Activated CD4-positive, alpha-beta T cell treated with anti-CD3 and anti-CD28 coated beads, Interleukin-2, amount 10 ng/mL, durations not matched to agents 24 days and 14 days (primary cell): ENCODE results near the gene ITGBL1. TPM values are rescaled to one million over a fixed set of nuclear protein-coding genes. Genes with fewer than 3 reads are reported as not detected.
A peak's percentile ranks its signal among the peaks of the same experiment; 100 is the strongest.

Experiments
- DNase-seq: peaks from one replicate; pipeline ENCODE4 v3.0.0; 2022
- H3K27ac Mint-ChIP-seq: one replicate; pipeline ENCODE4 v1.8.0; 2022; ENCODE audit warnings: mild to moderate bottlenecking, mixed read lengths
- H3K27me3 Mint-ChIP-seq: one replicate; pipeline ENCODE4 v1.8.0; 2022; ENCODE audit warnings: mixed read lengths
- H3K36me3 Mint-ChIP-seq: one replicate; pipeline ENCODE4 v1.8.0; 2022; ENCODE audit warnings: low read depth, mild to moderate bottlenecking, mixed read lengths
- H3K4me1 Mint-ChIP-seq: one replicate; pipeline ENCODE4 v1.8.0; 2021; ENCODE audit warnings: mixed read lengths
- H3K4me3 Mint-ChIP-seq: one replicate; pipeline ENCODE4 v1.8.0; 2022; ENCODE audit warnings: mild to moderate bottlenecking, moderate library complexity, mixed read lengths
- H3K9me3 Mint-ChIP-seq: one replicate; pipeline ENCODE4 v1.8.0; 2021; ENCODE audit warnings: mixed read lengths
- intact Hi-C: fragments of 100-400 bp; cut with micrococcal nuclease; formaldehyde crosslinking; loops from one replicate; pipeline ENCODE4 v1.15.1; 2023
- total RNA-seq: library from RNA; stranded (reverse); gene quantifications from 2 replicates; pipeline ENCODE4 v1.2.3, GENCODE V29; 2022

Gene ITGBL1
- total RNA-seq, 1 donor from 2014 or later, result not detected

DNA sequence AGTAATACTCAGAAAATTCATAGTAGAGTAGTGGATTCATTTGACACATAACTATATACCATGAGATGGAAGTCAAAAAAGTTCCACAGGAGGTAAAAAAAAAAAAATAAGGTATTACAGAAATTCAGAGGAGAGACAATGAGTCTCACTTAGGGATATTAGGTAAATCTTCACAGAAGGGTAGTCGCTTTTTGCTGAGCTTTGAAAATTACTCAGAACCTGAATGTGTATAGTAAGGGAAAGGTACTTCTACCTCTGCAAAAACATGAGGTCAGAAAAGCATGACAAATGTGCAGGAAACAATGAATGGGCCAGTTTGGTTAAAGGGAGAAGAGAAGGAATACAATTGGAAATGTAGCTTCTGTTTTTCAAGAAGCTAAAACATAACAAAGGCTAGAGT is 250.6 kb downstream of the ITGBL1 start:
- Mint-ChIP-seq H3K36me3 (no peaks in the 10 kb centered on the region), H3K27me3 (no peaks in the 10 kb centered on the region), H3K4me3 (no peak overlapping the region), H3K9me3 (no peaks in the 10 kb centered on the region), H3K4me1 (peaks cover 2% of the 10 kb centered on the region), H3K27ac (no peak overlapping the region)
- no peak for DNase-seq
- intact Hi-C loops, result no loop called here

DNA sequence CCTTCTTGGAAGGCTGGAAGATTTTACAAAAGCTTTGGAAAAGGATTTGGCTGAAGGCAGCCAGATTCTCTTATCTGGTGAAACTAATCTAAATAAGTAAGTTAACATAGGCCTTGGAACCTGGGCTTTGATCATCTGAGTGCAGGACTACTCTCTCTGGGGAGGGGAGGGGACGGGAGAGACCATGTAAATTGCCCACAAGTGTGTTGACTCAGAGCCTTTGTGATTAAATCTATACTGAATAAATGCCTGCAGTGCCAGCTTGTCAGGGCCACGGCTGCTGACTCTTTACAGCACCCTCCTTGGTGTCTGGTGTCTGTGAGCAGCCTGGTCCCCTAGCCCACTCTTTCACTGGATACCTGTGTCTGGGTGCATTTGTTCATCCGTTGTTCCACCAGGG is 251.4 kb downstream of the ITGBL1 start:
- no peaks in the 10 kb centered on the region for H3K9me3 Mint-ChIP-seq
- no peaks in the 10 kb centered on the region for H3K27me3 Mint-ChIP-seq
- intact Hi-C loops, result no loop called here
- no peaks in the 10 kb centered on the region for H3K36me3 Mint-ChIP-seq
- H3K4me3 Mint-ChIP-seq, result no peak overlapping the region
- H3K4me1 Mint-ChIP-seq, result peaks cover 2% of the 10 kb centered on the region
- no peak overlapping the region for H3K27ac Mint-ChIP-seq
- DNase-seq, result no peak

DNA sequence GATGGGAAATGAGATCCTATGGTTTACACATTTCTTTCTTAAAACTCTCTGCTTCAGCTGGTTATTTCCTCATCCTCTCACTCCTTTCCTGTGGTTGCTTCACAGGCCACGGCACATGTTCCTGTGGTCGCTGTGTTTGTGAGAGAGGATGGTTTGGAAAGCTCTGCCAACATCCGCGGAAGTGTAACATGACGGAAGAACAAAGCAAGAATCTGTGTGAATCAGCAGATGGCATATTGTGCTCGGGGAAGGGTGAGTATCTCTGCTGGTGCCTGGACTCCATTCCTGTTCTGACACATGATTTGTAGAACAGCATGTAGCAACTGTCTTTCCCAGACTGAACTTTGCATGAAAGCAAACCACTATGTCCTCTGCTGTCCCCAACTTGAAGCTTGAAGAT is 254.2 kb downstream of the ITGBL1 start:
- Mint-ChIP-seq H3K27me3 (no peaks in the 10 kb centered on the region), H3K4me1 (peaks cover 2% of the 10 kb centered on the region), H3K9me3 (no peaks in the 10 kb centered on the region), H3K36me3 (no peaks in the 10 kb centered on the region), H3K27ac (no peak overlapping the region), H3K4me3 (no peak overlapping the region)
- DNase-seq, result no peak
- intact Hi-C loops, result no loop called here

DNA sequence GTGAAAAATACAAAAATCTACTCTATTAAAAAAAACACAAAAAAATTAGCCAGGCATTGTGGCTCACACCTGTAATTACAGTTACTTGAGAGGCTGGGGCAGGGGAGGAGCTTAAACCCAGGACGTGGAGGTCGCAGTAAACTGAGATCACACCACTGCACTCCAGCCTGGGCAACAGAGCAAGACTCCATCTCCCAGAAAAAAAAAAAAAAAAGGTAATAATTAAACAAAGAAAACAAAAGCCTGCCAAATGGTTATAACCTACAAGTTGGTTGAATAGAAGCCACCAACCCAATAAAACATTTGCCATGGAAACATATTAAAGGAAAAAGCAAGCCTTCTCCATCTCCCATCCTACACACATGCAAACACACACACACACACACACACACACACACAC is 255.2 kb downstream of the ITGBL1 start:
- H3K27ac Mint-ChIP-seq, result no peak overlapping the region
- peaks cover 2% of the 10 kb centered on the region for H3K4me1 Mint-ChIP-seq
- no peaks in the 10 kb centered on the region for H3K9me3 Mint-ChIP-seq
- DNase-seq, result no peak
- H3K4me3 Mint-ChIP-seq, result no peak overlapping the region
- no peaks in the 10 kb centered on the region for H3K36me3 Mint-ChIP-seq
- no peaks in the 10 kb centered on the region for H3K27me3 Mint-ChIP-seq
- intact Hi-C loops, result no loop called here

DNA sequence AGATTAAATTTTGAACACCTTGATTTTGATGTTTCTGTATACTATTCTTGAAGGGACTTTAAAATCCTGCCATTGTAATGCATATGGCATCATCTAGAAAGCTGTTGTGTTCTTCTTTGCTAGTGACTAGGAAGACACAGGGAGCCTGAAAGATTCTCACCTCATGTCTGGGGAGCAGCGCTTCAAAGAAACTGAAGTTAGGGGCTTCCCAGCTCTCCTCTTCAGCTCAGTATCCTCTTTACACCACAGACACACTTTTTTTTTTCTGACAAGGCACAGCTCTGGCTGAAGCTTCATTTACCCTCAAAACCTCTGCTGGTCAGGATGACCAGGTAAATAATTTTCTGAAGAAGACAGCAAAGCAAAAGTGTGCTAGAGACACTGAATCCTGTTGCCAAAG is 255.6 kb downstream of the ITGBL1 start:
- H3K27ac Mint-ChIP-seq, result no peak overlapping the region
- no peak for DNase-seq
- H3K4me3 Mint-ChIP-seq, result no peak overlapping the region
- H3K27me3 Mint-ChIP-seq, result no peaks in the 10 kb centered on the region
- intact Hi-C loops, result no loop called here
- H3K4me1 Mint-ChIP-seq, result peaks cover 2% of the 10 kb centered on the region
- H3K36me3 Mint-ChIP-seq, result no peaks in the 10 kb centered on the region
- no peaks in the 10 kb centered on the region for H3K9me3 Mint-ChIP-seq

DNA sequence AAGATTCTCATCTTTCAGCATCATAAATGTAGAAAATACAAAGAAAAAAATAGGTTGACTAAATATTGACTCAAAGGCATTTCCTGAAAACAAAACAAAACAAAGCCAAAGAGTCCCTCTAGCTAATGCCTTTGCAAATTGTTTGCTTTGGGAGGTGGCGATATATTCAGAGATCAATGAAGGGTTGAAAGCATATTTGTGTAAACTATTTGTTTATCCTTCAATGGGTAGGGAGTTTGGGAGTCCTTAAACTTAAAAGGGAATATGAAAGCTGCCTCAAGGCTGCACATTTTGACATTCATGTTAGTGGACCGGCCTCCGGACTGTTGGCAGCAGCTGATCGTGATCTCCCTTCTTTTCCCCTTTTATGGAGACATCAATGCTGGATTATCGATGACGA is 257.5 kb downstream of the ITGBL1 start:
- no peak overlapping the region for H3K27ac Mint-ChIP-seq
- no peak overlapping the region for H3K4me3 Mint-ChIP-seq
- DNase-seq, result no peak
- peaks cover 2% of the 10 kb centered on the region for H3K4me1 Mint-ChIP-seq
- no peaks in the 10 kb centered on the region for H3K36me3 Mint-ChIP-seq
- intact Hi-C loops, result no loop called here
- H3K27me3 Mint-ChIP-seq, result no peaks in the 10 kb centered on the region
- H3K9me3 Mint-ChIP-seq, result no peaks in the 10 kb centered on the region

DNA sequence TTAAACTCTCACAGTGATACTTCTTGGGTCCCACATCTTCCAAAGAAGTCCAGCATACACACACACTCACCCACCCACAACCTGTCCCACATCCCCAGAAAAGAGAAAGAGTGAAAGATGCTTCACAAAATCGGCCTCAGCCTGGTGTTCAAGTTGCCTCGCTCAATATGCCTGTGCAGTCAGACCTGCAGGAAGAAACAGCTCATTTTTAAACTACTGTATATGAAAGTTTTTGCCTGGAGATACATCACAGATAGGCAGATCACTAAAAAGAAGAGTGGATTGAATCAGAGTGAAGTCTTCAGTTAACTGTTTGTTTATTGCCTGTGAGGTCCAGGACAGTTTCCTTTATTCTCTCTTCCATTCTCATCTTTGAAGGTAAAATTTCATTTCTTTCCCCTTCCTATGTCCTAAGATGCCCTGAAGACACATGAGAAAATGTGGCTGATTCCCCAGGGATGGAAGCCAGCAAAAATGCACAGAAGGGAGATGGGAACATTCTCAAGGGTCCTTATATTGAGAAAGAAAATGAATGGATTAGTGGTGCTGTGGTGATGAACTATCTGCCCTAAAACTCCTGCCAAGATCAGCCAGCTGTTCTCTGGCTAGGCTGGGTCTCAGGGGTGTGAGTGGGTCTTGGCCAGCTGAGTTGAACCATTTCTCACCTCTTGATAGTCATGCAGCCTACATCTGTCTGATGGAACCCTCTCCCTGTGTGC is 259.0 kb downstream of the ITGBL1 start:
- no peaks in the 10 kb centered on the region for H3K9me3 Mint-ChIP-seq
- H3K27me3 Mint-ChIP-seq, result no peaks in the 10 kb centered on the region
- DNase-seq, result no peak
- intact Hi-C loops, result no loop called here
- H3K27ac Mint-ChIP-seq, result no peak overlapping the region
- no peak overlapping the region for H3K4me3 Mint-ChIP-seq
- H3K4me1 Mint-ChIP-seq, result peaks cover 2% of the 10 kb centered on the region
- H3K36me3 Mint-ChIP-seq, result no peaks in the 10 kb centered on the region

DNA sequence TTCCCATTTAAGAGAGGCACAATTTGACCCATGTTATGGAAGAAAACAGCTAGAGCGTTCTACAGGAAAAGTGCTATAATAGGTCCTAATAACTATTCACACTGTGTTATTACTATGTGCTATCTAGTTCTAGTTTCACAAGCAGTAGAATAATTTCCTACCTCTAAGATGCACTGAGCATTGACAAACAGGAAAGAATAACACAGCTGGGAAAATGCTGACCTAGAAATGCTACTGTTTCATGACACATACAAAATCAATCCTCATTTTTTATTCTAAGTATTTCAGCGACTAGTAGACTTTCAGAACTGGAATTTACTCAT is 259.5 kb downstream of the ITGBL1 start:
- H3K9me3 Mint-ChIP-seq, result no peaks in the 10 kb centered on the region
- H3K4me3 Mint-ChIP-seq, result no peak overlapping the region
- no peaks in the 10 kb centered on the region for H3K4me1 Mint-ChIP-seq
- H3K27me3 Mint-ChIP-seq, result no peaks in the 10 kb centered on the region
- no peaks in the 10 kb centered on the region for H3K36me3 Mint-ChIP-seq
- intact Hi-C loops, result no loop called here
- peak; percentile 6 for DNase-seq
- no peak overlapping the region for H3K27ac Mint-ChIP-seq

DNA sequence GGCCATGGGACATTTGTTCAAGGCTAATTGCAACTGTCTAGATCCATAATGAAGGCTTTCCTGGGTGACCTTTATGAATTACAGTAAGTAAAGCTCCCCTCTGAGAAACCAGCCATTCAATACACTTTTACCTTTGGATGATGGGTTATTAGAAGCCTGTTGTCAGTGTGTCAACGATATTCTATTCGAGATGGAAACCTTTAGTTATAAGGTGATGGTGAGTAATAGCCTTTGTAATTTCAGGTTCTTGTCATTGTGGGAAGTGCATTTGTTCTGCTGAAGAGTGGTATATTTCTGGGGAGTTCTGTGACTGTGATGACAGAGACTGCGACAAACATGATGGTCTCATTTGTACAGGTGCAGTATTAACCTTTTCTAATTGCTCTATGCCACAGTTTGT is 261.7 kb downstream of the ITGBL1 start:
- H3K4me1 Mint-ChIP-seq, result no peaks in the 10 kb centered on the region
- no peaks in the 10 kb centered on the region for H3K36me3 Mint-ChIP-seq
- intact Hi-C loops, result no loop called here
- no peaks in the 10 kb centered on the region for H3K9me3 Mint-ChIP-seq
- DNase-seq, result no peak
- no peak overlapping the region for H3K27ac Mint-ChIP-seq
- H3K4me3 Mint-ChIP-seq, result no peak overlapping the region
- H3K27me3 Mint-ChIP-seq, result no peaks in the 10 kb centered on the region

DNA sequence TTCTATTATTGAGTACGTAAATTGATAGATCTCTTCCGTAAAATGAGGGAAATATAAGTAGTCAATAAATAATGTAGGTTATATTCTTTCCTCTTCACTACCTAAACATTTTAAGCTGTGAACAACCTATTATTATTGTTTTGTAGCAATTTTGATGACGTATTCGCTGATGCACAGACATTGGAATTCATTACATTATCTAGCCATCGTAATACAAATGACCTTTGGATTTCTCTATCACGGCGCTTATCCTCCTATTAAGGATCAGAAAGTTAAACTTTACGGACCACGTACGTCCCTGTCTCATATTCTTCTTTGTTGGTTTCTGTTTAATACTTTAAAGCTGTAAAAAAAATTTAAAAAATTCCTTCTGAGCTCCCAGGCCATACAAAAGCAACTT is 264.9 kb downstream of the ITGBL1 start:
- no peak for DNase-seq
- no peak overlapping the region for H3K27ac Mint-ChIP-seq
- no peaks in the 10 kb centered on the region for H3K4me1 Mint-ChIP-seq
- no peaks in the 10 kb centered on the region for H3K27me3 Mint-ChIP-seq
- H3K4me3 Mint-ChIP-seq, result no peak overlapping the region
- no peaks in the 10 kb centered on the region for H3K36me3 Mint-ChIP-seq
- no peaks in the 10 kb centered on the region for H3K9me3 Mint-ChIP-seq
- intact Hi-C loops, result no loop called here

DNA sequence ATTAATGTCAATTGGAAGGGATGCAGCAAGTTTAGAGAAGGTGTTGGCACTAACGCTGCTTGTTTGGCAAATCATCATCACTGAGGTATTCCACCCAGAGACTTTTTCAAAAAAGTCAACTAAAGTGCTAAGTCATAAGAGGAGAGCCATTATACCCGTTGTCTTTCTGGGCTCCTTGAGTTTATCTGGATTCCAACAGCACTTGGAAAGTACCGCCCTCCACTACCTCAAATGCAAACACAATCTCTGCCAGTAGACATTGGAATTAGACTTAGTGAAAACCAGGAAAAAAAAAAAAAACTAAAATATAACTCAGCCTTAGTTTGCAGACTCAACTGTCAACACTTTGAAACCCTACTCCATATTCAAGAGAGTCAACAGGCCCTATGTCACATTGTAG is 266.0 kb downstream of the ITGBL1 start:
- Mint-ChIP-seq H3K9me3 (no peaks in the 10 kb centered on the region), H3K27ac (no peak overlapping the region), H3K27me3 (no peaks in the 10 kb centered on the region), H3K36me3 (no peaks in the 10 kb centered on the region), H3K4me3 (no peak overlapping the region), H3K4me1 (no peaks in the 10 kb centered on the region)
- intact Hi-C loops, result no loop called here
- DNase-seq, result no peak

DNA sequence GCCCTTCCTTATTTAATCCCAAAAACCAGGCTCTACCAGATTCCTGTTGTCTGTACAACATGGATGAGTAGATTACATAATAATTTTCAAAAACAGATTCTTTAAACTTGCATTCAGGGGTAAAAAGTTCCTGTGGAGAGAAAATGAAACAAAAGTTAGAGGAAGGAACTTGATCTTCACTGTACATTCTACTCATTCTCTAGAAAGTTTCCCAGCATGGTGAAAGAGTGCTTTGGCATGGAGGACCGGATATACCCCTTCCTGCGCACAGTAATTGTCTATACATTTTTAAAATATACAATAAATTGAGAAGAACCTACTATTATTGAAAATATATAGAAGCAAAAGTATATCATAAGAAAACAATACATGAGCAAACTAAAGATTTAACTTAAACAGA is 274.2 kb downstream of the ITGBL1 start:
- intact Hi-C loops, result no loop called here
- Mint-ChIP-seq H3K4me3 (no peak overlapping the region), H3K27ac (no peak overlapping the region), H3K4me1 (no peaks in the 10 kb centered on the region), H3K36me3 (no peaks in the 10 kb centered on the region), H3K9me3 (no peaks in the 10 kb centered on the region), H3K27me3 (no peaks in the 10 kb centered on the region)
- no peak for DNase-seq

DNA sequence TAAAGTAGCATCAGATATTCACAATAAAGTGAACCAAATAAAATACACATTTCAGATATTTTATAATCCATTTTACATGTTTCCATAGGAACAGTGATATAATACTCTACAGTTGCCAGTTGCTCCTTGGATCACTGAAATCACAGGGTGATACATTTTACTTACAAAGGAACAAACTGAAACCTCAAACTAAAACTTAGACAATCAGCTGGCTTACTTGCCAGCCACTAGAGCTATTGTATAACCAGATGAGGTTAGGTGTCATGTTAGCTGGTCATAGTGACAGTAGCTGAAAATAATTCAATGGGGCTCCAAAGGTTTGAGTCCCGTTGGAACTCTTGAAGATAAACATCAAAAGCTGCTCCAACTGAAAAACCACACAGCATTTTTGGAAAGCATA is 274.6 kb downstream of the ITGBL1 start:
- Mint-ChIP-seq H3K36me3 (no peaks in the 10 kb centered on the region), H3K27me3 (no peaks in the 10 kb centered on the region), H3K4me1 (no peaks in the 10 kb centered on the region), H3K9me3 (no peaks in the 10 kb centered on the region), H3K27ac (no peak overlapping the region), H3K4me3 (no peak overlapping the region)
- intact Hi-C loops, result no loop called here
- DNase-seq, result no peak

DNA sequence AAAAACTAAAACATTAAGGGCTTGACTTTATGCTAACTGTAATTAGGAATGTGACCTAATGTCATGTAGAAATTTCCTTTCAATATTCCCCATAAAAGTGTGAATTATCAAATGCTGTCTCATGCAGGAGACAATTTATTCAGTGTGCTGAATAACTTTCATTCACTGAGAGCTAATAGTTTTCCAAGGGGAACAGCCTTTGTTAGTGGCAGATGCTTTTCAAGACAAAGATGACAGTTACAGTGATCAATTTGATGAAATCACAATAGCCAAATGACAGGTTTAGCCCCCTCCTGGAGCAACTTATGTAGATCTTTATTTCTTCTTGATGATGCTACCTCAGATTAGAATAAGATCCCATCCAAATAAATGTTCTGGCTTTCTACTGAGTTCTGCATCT is 275.5 kb downstream of the ITGBL1 start:
- no peak overlapping the region for H3K4me3 Mint-ChIP-seq
- intact Hi-C loops, result no loop called here
- DNase-seq, result no peak
- no peaks in the 10 kb centered on the region for H3K9me3 Mint-ChIP-seq
- no peaks in the 10 kb centered on the region for H3K27me3 Mint-ChIP-seq
- no peaks in the 10 kb centered on the region for H3K4me1 Mint-ChIP-seq
- H3K27ac Mint-ChIP-seq, result no peak overlapping the region
- no peaks in the 10 kb centered on the region for H3K36me3 Mint-ChIP-seq

DNA sequence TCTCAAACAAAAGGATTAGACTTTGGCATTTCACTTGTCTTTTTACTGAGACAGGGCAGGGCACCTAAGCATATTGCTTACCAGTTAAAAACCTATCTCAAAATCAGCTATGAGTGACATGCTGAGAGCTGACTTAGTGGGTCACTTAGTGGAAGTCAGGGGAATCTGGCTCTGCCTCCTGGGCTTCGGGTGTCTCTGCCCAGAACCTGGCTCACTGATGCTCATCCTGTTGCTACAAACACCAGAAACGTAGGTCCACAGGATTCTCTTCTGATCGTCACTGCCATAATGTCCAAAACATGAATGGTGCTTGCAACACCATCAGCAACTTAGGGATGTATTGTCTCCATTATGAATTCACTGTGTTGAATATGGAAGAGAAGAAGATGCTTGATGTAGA is 276.1 kb downstream of the ITGBL1 start:
- Mint-ChIP-seq H3K27me3 (no peaks in the 10 kb centered on the region), H3K4me3 (no peak overlapping the region)

More for the DNA sequence above, 276.1 kb downstream of the ITGBL1 start:
- no peak for DNase-seq
- no peaks in the 10 kb centered on the region for H3K36me3 Mint-ChIP-seq
- intact Hi-C loops, result no loop called here
- no peak overlapping the region for H3K27ac Mint-ChIP-seq
- no peaks in the 10 kb centered on the region for H3K9me3 Mint-ChIP-seq
- H3K4me1 Mint-ChIP-seq, result no peaks in the 10 kb centered on the region
